DLD1 (cell line): ENCODE data around the gene FLT3LG.
"Not testable (repeated sequence)": the region's sequence is repeated elsewhere in the genome, so short reads cannot be mapped to it uniquely, and the experiment has no call there.

Experiments used
- in situ Hi-C: cut with HindIII; loops from 2 replicates; pipeline ENCODE4 v1.10.0; 2017; ENCODE audit warnings: low sequenced_read_pairs

FLT3LG gene

DNA sequence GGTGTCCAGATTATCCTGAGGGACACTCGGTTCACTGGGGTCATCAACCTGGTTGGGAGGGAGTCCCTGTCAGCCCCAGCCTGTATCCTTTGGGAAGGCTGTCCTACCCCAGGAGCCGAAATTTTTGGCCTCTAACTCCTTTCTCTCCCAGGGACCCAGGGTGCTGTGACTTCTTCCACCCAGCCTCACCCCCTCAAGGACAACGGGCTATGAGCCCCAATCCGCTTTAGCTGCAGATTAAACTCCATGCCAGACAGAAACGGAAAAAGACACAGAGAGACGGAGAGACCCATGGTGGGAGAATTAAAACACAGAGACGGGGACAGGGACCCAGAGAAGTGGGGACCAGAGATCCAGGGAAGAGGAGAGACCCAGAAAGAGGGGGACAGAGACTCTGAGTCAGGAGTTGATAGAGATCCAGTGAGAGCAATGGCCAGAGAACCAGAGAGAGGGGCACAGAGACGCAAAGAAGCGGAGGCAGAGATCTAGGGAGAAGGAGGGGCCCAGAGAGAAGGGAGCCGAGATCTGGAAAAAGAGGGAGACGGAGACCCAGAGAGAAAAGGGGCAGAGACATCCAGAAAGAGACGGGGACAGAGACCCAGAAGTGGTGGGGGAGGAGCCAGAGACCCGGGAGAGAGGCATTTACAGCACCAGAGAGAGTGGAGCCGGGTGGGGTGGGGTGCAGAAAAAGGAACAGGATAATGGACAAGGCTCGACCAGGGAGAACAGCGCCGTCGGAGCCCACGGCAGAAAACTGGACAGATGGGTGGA is 33.4 kb upstream of the FLT3LG start:
- in situ Hi-C loops = no loop called here

DNA sequence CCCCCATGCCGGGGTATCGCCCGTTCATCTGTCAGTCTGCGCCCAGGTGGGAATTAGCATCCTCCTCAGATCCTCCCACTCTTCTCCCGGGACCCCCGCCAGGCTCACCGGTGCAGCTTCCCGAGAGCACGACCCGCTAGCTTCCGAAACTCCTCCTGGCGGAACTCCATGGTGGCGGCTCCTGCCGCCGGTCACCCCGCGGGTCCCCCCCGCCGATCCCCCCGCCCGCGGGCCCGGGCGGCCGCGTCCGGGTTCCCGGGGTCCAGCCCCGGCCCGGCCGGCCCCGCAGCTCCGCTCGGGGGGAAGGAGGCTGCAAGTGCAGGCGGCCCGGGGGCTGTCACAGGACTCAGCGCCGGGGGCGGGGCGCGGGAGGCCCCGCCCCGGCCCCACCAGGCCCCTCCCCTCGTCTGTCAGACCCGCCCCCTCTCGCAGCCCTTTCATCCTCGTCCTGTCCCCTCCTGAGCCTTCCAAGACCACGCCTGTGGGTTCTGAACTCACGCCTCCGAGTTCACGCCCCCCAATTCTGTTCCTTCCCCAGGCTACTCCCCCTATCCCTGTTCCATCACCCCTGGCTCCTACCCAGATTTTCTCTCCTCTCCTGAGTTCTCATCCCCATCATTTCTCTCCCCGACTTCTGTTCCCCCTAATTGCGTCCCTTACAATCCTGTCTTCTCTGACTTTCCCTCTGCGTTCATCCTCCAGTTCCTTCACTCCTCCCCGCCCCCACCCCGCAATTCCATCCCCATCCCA is 32.6 kb upstream of the FLT3LG start, which contains the start of gene SLC17A7:
Gene SLC17A7 (minus strand): TSS at position 318 of the 750 bp plus-strand sequence. CDS start 148 bp downstream, at position 170.
- in situ Hi-C loops = no loop called here

DNA sequence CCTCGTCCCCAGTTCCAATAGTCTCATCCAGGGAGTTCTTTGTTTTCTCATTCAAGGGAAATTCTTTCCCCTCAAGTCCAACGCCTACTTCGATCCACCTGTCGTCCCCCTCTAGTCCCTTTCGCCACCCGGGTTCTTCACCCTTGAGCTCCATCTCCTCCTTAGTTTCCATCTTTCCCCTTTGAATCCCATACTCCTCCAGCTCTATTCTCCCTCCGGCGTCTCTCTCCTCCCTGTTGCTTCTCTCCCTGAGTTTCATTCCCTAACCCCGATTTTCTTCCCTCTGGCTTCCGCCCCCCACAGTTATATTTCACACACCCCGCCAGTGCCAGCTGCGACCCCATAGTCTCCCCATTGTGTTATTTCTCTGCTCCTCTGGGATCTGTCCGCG is 32.1 kb upstream of the FLT3LG start:
- in situ Hi-C loops = no loop called here

DNA sequence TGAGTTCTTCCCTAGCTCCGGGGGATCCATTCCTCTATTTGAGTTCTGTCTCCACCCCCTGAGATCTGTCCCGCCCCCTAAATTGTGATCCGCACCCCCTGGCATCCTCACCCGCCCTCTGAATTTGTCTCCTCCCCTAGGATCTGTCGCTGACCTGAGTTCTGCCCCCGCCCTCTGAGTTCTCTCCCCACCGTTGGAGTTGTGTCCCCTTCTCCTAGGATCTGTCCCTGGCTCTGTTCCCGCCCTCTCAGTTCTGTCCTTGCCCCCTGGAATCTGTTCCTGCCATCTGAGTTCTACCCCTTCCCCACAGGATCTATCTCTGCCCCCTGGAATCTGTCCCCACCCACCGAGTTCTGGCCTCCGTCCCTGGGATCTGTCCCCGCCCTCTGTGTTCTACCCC is 31.7 kb upstream of the FLT3LG start:
- in situ Hi-C loops = no loop called here

GRCh38 chr19:49442771-49443365 is 31.1 kb upstream of the FLT3LG start:
- in situ Hi-C loops = no loop called here

- in situ Hi-C loops = no loop called here
These were observed 30.5 kb upstream of the FLT3LG start for GRCh38 chr19:49443366-49444099.

DNA sequence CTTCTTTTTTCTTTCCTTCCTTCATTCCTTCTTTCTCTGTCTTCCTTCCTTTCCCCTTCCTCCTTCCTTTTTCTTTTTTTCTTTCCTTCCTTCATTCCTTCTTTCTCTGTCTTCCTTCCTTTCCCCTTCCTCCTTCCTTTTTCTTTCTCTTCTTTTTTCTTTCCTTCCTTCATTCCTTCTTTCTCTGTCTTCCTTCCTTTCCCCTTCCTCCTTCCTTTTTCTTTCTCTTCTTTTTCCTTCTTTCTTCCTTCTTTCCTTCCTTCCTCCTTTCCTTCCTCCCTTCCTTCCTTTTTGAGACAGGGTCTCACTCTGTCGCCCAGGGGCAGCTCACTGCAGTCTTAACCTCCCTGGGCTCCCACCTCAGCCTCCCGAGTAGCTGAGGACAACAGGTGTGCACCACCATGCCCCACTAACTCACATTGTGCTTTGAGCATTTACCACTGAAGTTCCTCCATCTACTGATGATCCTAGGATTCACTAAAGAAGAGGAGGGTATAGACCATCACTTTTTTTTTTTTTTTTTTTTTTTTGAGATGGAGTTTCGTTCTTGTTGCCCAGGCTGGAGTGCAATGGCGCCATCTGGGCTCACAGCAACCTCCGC is 29.8 kb upstream of the FLT3LG start:
- in situ Hi-C loops = not testable (repeated sequence)

DNA sequence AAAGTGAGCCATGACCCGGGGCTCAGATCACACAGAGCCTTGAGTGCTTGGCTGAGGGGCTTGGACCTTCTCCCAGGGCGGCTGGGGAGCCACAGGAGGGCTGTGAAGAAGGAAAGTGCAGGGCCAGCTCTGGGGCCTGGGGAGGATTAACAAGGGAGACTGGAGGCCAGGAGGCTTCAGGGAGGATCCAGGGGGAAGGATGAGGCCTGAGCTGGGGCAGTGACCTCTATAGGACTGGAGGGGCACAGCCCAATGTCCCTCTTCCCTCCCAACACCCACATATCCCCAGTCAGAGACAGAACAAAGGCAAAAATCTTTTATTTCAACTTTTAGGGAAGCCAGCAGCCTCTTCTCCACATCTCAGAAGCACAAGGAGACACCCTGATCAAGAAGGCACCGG is 28.0 kb upstream of the FLT3LG start:
- in situ Hi-C loops = no loop called here

DNA sequence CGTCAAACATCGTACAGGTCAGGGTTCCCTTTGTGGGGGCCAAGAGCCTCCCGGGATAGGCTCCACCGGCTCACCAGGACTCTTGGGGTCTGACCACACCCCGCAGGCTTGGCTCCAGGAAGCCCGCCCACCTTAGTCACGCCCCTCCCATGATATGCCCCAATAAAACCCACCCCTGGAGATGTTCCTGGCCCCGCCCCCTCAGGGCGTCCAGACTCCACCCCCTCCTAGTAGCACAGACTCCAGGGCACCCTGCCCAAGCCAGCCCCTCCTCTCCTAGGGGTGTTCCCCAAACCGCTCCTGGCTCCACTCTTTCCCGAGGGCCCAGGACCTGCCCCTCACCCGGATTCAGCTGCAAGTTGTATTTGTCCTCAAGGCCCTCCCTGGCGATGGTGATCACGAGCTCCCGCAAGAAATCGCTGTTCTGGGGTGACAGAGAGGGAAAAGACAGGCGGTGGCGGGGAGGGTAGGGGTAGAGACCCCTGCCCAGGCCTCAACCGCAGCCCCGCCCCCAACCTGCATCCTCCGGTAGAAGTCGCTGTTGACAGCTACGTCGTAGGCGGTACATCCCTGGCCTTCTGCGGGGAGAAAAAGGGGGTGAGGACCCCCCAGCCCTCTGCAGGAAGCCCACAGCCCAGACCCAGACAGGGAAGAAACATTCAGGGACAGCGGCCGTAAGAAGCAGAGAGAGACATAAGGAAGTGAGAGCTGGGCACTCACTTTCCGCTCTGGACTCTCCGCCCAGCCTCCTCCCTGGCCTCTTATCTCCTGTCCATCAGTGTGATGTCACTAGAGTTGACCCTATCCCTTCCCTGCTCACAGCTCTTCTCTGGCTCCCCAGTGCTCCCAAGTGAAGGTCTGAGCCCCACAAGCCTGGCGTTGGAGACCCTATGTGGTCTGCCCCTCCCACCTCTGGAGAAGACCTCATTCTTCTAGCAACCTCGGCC is 26.3 kb upstream of the FLT3LG start:
- in situ Hi-C loops = no loop called here

DNA sequence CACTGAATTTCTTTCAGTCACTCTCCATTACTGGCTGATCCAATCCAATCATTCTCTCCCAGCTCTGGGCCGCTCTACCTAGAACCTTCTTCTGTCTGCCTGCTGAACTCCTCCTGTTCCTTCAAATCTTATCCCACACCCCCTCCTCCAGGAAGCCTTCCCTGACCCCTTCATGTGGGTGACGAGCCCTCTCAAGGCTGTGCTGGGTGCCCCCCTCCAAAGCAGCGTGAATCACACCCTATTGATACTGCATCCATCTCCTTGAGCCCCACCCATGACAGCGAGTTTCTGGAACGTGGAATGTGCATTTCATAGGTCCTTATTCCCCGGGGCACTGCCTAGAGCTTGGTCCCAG is 25.6 kb upstream of the FLT3LG start:
- in situ Hi-C loops = no loop called here

DNA sequence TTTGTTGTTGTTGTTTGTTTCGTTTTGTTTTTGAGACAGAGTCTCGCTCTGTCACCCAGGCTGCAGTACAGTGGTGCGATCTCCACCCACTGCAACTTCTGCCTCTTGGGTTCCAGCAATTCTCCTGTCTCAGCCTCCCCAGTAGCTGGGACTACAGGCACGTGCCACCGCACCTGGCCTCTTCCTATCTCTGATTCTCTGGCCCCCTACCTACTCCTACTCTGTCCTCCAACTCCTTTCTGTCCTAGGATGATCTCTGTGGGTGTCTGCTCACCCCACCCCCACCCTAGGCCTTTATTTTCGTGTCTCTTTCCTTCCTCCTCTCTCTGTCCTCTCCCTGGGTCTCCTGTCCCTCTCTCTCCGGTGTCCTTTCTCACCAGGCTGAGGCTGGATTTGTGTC is 23.6 kb upstream of the FLT3LG start:
- in situ Hi-C loops = no loop called here

DNA sequence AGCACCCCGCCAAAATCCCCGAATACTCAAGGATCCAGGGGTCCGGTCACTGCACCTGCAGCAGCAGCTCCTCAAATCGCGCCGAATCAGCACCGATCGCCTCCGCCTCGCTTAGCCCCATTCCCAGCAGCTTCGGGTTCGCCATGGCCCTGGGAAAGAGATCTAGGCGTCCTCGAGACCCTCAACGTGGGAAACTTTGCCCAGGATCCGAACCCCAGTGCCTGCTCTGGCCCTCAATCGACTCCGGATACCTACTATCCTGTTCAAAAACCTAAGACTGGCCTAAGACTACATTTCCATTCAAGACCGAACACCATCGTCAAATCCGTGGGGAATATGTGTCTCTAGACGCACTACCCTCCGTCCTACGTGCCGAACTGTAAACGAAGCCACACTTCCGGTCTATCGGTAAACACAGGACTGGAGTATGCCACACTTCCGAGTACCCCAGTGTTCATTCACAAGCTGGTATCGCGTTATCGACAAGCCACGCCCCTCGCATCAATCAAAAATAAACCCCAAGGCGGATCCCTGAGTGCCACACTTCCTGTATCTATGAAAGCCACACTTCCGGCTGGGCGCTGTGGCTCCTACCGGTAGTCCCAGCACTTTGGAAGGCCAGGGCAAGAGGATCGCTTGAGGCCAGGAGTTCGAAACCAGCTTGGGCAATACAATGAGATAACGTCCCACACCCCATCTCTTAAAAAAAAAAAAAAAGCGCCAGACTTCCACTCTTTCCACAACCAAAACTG is 22.4 kb upstream of the FLT3LG start, which contains the start of gene PIH1D1:
Gene PIH1D1 (minus strand): TSS at position 385 of the 752 bp plus-strand sequence. CDS start 240 bp downstream, at position 145.
- in situ Hi-C loops = no loop called here

DNA sequence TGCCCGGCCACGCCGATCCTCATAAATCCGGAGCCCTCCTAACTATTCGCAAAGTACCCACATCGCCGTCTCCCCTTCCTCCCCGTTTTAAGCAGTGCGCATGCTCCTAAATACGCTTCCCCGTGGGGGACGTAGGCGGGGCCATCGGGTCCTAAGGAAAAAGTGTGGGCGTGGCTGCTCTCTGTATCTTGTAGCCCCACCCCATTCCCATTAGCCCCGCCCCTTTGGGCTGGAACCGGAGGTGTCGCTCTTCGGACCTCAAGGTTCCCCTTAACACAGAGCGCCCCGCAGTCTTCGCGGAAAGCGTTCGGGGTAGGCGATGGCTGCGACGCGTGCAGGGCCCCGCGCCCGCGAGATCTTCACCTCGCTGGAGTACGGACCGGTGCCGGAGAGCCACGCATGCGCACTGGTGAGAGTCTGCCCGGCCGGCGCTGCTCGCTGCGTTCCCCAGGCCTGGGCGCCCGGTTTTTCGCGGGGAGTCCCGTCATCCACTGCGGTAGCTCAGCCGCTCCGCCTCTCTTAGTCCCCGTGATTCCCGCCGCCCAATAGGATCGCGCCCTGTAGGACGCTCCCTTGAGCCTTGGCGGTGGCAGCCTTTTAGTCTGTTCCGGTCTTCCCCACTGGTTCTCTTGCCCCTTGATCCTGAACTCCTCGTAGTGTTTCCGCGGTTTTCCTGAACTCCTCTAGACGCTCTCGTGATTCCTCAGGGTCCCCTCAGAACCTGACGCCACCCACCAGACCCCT is 20.8 kb upstream of the FLT3LG start, which contains the start of gene ALDH16A1:
Gene ALDH16A1 (plus strand): TSS at position 213 of the 744 bp plus-strand sequence. CDS start 107 bp downstream, at position 320.
- in situ Hi-C loops = no loop called here

- in situ Hi-C loops = no loop called here
These were observed 20.2 kb upstream of the FLT3LG start for GRCh38 chr19:49453757-49454240.

- in situ Hi-C loops = no loop called here
These were observed 18.2 kb upstream of the FLT3LG start for GRCh38 chr19:49455773-49456172.

DNA sequence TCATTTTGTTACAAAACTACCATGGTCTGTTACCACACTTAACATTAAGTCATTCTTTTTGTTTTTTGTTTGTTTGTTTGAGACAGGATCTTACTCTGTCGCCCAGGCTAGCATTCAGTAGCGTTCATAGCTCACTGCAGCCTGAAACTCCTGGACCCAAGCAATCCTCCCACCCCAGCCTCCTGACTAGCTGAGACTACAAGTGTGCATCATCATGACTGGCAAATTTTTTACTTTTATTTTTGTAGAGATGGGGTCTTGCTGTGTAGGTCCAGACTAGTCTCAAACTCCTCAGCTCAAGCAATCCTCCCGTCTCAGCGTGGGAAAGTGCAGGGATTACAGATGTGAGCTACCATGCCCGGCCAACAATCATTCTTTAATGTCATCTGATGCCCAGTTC is 17.7 kb upstream of the FLT3LG start:
- in situ Hi-C loops = no loop called here

GRCh38 chr19:49458567-49458903 is 15.5 kb upstream of the FLT3LG start:
- in situ Hi-C loops = no loop called here

DNA sequence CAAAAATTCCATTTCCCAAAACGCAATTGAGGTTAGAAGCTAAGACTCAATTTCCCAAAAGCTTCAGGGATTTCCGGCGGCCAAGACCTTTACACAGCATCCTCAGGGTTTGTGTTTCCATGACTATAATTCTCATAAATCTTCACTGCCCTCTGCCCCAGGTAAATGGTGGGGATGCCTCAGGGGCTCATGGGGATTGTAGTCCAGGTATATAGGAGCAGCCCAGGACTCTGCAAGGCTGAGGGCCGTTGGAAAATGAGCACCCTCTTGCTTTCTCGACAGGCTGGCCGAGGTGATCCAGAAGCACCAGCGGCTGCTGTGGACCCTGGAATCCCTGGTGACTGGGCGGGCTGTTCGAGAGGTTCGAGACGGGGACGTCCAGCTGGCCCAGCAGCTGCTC is 14.6 kb upstream of the FLT3LG start:
- in situ Hi-C loops = no loop called here
